Retinal pigment epithelial cell (primary cell): ENCODE measurements around the gene TREH.

Experiments used
- DNase-seq: peaks from one replicate; pipeline ENCODE4 v3.0.0-alpha.2; 2010; ENCODE audit warnings: low read depth
- H3K4me3 ChIP-seq: 2 replicates; pipeline ENCODE4 v1.5.1; 2011; ENCODE audit warnings: mild to moderate bottlenecking, low read length, control low read depth, moderate library complexity
- TF ChIP-seq, protein P1 (sequence below): conservative IDR thresholded peaks from 2 replicates; pipeline ENCODE4 v1.5.1; 2011; ENCODE audit warnings: low read depth, low read length, control low read depth, inconsistent platforms

TREH gene

DNA sequence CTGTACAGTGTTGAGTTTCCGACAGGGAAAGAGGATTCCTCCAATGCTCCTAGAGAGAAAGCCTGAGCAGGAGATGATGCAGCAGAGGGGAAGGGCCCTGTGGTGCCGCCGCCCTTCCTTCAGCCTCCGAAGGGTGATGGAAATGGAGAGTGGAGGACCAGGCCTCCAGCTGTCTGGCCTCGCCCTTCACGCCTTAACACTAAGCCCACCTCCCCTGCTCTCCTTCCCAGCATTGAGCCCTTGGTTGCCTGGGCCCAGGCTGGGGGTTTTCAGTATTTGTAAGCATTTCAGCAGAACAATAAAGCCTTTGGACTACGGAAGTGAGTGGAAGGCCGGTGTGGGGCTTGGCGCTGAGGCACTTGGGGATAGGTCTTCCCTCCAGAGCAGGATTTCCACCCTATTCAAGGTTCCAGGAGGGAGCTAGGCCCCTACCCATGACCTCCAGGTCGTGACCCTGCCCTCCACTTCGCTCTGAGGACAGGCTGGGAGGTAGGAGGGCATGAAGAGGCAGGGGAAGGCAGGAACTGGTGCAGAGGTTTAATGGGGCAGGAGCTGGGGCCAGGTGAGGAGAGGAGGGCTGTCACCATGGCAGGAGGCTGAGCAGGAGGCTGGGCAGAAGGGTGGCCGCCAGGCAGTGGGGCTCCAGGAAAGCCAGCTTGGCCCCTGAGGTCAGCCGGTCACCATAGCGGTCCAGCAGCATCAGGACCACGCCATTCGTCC lies 21.6 kb downstream of the TREH start:
- TF ChIP-seq, protein P1, sequence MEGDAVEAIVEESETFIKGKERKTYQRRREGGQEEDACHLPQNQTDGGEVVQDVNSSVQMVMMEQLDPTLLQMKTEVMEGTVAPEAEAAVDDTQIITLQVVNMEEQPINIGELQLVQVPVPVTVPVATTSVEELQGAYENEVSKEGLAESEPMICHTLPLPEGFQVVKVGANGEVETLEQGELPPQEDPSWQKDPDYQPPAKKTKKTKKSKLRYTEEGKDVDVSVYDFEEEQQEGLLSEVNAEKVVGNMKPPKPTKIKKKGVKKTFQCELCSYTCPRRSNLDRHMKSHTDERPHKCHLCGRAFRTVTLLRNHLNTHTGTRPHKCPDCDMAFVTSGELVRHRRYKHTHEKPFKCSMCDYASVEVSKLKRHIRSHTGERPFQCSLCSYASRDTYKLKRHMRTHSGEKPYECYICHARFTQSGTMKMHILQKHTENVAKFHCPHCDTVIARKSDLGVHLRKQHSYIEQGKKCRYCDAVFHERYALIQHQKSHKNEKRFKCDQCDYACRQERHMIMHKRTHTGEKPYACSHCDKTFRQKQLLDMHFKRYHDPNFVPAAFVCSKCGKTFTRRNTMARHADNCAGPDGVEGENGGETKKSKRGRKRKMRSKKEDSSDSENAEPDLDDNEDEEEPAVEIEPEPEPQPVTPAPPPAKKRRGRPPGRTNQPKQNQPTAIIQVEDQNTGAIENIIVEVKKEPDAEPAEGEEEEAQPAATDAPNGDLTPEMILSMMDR = no peak

DNA sequence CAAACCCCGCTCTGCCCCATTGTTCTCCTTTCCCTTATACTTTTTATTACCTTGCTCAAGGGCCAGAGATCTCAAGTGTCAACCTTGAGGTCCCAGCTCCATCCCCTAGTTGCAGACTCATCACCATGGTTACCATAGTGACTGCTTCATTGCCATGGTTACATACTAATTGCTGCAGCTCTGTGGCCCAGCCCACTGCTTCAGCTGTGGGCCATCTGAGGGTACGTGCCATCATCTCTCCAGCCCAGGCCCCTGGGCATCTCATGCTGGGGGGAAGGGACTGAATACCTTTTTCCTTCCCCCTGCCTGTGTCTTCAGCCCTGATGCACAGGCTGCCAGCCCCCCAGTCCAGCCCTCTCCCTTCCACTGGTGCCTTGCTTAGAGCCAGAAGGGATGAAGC lies 22.2 kb downstream of the TREH start:
- no peak for DNase-seq
- H3K4me3 ChIP-seq = no peak overlapping the region
- TF ChIP-seq, protein P1 = no peak

More for the DNA sequence above, 21.6 kb downstream of the TREH start:
- DNase-seq = no peak
- H3K4me3 ChIP-seq = no peak overlapping the region

- no peak for DNase-seq
- TF ChIP-seq, protein P1 = no peak
- no peak overlapping the region for H3K4me3 ChIP-seq
Measured at GRCh38 chr11:118656563-118657165, 22.8 kb downstream of the TREH start.

DNA sequence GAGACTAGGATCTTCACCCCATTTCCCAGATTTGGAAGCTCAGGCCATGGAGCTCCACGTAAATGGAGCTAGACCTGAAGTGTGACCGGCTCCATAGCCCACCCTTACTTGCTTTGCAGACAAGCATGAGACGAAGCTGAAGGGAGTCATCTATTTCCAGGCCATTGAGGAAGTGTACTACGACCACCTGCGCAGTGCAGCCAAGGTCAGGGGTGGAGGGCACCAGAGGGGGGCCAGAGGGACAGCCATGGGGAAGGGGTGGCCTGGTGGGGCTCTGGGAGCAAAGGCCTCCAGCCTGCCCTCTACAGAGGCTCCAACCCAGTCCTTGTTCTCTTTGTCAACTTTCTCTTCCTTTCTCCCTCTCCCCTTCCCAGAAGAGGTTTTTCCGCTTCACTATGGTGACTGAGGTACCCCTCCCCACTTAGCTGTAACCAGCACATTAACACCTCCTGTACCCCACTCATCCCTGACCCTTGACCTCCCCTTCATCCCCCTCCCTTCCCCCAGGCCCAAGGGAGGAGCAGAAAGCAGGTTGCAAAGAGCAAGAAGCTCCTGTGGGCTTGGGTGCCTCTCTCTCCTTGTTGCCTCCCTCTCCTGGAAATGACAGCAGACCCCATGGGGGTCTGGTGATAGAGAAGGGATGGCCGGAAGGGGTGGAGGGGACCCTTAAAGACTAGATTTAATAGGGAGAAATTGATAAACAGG lies 23.8 kb downstream of the TREH start:
- TF ChIP-seq, protein P1 = no peak
- no peak for DNase-seq
- H3K4me3 ChIP-seq = no peak overlapping the region

DNA sequence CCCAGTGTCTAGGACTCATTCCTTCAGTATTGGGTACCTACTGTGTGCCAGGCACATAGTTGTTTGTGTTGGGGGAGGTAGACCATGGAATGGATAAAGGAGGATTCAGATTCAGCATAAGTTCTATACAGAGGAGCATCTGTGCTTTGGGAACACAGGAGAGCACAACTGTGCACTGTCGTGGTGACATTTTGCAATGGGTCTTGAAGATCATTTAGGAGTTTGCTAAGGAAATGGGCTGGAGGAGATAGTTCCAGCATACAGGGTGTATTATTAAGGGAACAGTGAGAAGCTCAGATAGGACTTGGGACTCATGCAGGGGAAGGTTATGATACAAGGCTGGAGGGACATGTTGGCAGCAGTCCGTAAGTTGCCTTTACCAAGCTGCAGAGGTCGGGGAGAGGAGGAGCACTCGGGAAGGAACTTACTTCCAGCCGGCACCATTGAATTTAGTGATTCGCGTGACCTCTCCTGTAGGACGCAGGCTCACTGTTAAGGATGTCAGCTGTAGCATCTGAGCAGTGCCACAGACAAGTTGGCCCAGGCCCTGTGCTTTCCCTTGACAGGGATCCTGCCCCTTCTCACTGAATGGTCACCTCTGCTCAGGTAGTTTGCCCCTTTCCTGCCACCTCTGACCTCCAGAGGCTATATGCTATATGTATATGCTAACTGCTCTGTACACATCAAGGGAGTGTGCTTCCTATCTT lies 25.6 kb downstream of the TREH start:
- TF ChIP-seq, protein P1 = no peak
- no peak overlapping the region for H3K4me3 ChIP-seq
- DNase-seq = no peak

DNA sequence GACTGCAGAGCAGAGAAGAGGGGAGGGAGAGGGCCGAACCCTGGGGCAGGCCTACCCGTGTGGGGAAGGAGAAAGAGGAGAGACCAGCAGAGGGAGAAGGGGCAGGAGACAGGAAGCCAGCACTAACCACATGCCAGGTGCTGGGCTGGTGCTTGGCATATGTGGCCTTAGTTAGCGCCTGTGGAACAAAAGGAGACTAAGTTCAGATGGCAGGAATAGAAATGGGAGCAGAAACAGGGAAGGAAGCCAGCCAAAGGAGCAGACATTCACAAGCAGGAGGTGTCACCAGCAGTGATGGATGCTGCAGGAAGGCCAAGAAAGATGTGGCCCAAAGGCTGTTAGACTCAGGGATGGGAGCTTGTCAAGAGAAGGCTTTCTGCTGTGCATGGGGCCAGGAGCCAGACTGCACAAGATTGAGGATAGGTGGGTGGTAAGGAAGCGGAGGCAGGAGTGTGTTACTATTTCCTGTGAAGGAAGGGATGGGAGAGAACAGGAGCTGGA lies 26.7 kb downstream of the TREH start:
- DNase-seq = no peak
- H3K4me3 ChIP-seq = no peak overlapping the region
- TF ChIP-seq, protein P1 = no peak
